ENCODE measurements around the gene ALPI.

GRCh38 chr2:232417489-232417888 is 38.5 kb upstream of the ALPI start:
- TF ChIP-seq EZH2 (IDR thresholded peaks at IDR 0.05) (no peak), POLR2AphosphoS5 (IDR thresholded peaks at IDR 0.05; ENCODE audit: borderline replicate concordance, low read depth, low read length) (no peak)
